ENCODE data around the gene LGI2.

Gene LGI2

DNA sequence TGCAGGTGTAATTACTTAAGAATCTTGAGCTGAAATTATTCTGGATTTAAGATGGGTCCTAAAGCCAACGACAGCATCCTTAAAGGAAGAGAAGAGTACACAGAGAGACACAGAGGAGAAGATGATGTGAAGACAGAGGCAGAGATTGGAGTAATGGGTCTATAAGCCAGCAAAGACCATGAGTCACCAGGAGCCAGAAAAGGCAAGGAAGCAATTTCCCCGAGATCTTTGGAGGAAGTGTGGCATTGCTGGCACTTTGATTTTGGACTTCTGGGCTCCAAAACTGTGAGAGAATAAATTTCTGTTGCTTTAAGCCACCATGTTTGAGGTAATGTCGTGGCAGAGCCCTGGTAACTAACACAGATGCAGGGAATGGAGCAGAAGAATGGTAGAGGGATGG, 32.4 kb upstream of the LGI2 start:
- H3K27me3 ChIP-seq: no peaks in the 10 kb centered on the region
- H3K4me3 ChIP-seq (ENCODE audit: low read depth in 1 of 2, low read length in 1 of 2): no peak overlapping the region
- no peaks in the 10 kb centered on the region for H3K4me1 ChIP-seq (ENCODE audit: control insufficient read depth in 1 of 2, insufficient read depth in 1 of 2, low read depth in 1 of 2, low read length in 1 of 2)
- TF ChIP-seq, protein P1, sequence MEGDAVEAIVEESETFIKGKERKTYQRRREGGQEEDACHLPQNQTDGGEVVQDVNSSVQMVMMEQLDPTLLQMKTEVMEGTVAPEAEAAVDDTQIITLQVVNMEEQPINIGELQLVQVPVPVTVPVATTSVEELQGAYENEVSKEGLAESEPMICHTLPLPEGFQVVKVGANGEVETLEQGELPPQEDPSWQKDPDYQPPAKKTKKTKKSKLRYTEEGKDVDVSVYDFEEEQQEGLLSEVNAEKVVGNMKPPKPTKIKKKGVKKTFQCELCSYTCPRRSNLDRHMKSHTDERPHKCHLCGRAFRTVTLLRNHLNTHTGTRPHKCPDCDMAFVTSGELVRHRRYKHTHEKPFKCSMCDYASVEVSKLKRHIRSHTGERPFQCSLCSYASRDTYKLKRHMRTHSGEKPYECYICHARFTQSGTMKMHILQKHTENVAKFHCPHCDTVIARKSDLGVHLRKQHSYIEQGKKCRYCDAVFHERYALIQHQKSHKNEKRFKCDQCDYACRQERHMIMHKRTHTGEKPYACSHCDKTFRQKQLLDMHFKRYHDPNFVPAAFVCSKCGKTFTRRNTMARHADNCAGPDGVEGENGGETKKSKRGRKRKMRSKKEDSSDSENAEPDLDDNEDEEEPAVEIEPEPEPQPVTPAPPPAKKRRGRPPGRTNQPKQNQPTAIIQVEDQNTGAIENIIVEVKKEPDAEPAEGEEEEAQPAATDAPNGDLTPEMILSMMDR (IDR thresholded peaks at IDR 0.05): no peak
- no peak overlapping the region for H3K27ac ChIP-seq
- no peaks in the 10 kb centered on the region for H3K9me3 ChIP-seq
- no peaks in the 10 kb centered on the region for H3K36me3 ChIP-seq

DNA sequence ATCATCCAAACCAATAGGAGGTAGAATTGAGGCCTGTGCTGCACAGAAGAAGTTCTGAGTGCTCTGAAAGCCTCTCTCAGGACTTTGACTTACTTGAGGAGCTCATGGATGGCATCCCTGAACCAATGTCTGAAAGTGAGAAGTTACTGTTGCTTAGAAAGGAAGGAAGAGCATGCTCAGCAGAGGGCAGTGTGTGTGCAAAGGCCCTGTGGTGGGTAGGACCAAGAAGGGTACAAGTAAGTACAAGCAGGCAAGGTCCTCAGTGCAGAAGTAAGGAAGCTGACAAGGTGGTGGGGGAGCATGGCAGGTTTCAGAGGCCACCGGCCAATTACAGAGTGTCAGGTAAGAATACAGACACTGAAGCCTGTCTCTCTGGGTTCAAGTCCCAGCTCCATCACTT, 31.4 kb upstream of the LGI2 start:
- H3K4me1 ChIP-seq (ENCODE audit: control insufficient read depth in 1 of 2, insufficient read depth in 1 of 2, low read depth in 1 of 2, low read length in 1 of 2): no peaks in the 10 kb centered on the region
- no peaks in the 10 kb centered on the region for H3K9me3 ChIP-seq
- H3K27me3 ChIP-seq: peaks cover 5% of the 10 kb centered on the region
- H3K27ac ChIP-seq: no peak overlapping the region
- TF ChIP-seq, protein P1 (IDR thresholded peaks at IDR 0.05): no peak
- H3K36me3 ChIP-seq: no peaks in the 10 kb centered on the region
- no peak overlapping the region for H3K4me3 ChIP-seq (ENCODE audit: low read depth in 1 of 2, low read length in 1 of 2)

DNA sequence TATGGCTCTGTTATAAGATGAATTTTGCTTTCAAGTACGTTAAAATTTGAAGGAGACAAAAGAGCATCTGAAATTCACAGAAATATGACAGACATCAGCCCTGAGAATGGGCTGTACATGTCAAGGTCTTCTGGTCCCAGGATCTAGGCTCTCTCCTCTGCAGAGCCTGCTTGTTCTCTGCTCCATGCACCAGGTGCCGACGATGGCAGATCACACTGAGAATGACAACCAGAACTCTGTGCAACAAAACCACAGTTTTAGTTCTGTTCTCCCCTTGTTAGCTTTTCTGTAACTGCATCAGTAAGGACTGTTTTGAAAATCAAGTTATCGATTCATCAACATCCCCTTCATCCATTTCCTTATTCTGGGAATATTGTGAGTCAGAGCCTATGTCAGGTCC, 30.9 kb upstream of the LGI2 start:
- TF ChIP-seq, protein P1 (IDR thresholded peaks at IDR 0.05): no peak
- Histone ChIP-seq H3K27me3 (peaks cover 7% of the 10 kb centered on the region), H3K27ac (no peak overlapping the region), H3K4me1 (ENCODE audit: control insufficient read depth in 1 of 2, insufficient read depth in 1 of 2, low read depth in 1 of 2, low read length in 1 of 2) (no peaks in the 10 kb centered on the region), H3K9me3 (no peaks in the 10 kb centered on the region), H3K36me3 (no peaks in the 10 kb centered on the region), H3K4me3 (ENCODE audit: low read depth in 1 of 2, low read length in 1 of 2) (no peak overlapping the region)

DNA sequence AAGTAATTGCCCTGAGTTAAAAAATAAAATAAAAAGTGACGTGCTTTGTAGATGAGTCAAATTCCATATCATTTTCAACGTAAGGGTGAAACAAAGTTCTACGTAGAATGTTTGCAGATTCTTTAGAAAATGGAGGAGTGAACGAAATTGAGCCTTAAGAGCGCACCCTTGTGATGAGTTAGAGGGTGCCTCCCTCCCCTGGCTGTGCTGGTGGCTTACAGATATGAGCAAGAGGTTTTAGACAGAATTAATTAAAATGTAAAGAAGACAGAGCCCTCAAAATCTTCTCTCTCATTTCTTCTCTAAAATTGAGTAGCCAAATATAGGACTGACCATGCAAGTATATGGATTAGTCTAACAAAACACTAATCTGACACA, 30.2 kb upstream of the LGI2 start:
- Histone ChIP-seq H3K36me3 (no peaks in the 10 kb centered on the region), H3K27me3 (peaks cover 11% of the 10 kb centered on the region), H3K4me3 (ENCODE audit: low read depth in 1 of 2, low read length in 1 of 2) (no peak overlapping the region), H3K27ac (no peak overlapping the region), H3K4me1 (ENCODE audit: control insufficient read depth in 1 of 2, insufficient read depth in 1 of 2, low read depth in 1 of 2, low read length in 1 of 2) (no peaks in the 10 kb centered on the region), H3K9me3 (no peaks in the 10 kb centered on the region)
- TF ChIP-seq, protein P1 (IDR thresholded peaks at IDR 0.05): no peak

DNA sequence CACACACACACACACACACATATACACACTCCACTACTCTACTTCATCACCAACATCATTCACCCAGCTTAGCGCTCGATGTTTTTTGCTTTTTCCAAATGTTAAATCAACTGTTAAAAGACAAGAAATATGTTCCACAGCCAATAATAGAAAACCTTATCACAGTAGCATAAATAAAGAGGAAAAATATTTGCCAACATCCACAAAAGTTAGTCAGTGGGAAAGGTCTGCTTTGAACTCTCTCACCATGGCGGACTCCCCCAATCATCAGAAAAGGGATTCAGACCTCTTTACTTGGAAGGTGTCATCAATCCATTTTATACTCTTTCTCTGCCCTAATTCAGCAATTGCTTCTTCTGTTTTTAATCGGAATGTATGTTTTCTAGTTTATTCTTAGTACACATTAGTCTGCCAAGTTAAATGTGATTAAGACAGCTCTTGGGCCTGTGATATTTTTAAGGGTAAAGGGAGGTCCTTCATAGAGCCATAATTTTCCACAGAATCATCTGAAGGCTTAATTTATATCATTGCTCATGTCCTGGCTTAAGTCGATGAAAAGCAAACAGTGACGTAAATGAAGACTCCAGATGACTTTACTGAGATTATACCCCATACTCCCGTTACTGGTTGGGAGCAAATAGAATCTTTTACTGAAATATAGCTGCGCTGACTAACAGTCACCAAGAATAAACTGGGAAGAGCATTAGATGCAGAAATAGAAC, 29.7 kb upstream of the LGI2 start:
- Histone ChIP-seq H3K27me3 (peaks cover 11% of the 10 kb centered on the region), H3K9me3 (no peaks in the 10 kb centered on the region), H3K36me3 (no peaks in the 10 kb centered on the region), H3K27ac (no peak overlapping the region), H3K4me3 (ENCODE audit: low read depth in 1 of 2, low read length in 1 of 2) (no peak overlapping the region), H3K4me1 (ENCODE audit: control insufficient read depth in 1 of 2, insufficient read depth in 1 of 2, low read depth in 1 of 2, low read length in 1 of 2) (no peaks in the 10 kb centered on the region)
- TF ChIP-seq, protein P1 (IDR thresholded peaks at IDR 0.05): no peak

All from neutrophil (primary cell).